DOHH2 (cell line): Measurements from ENCODE around the gene LEKR1.

ENCODE experiments used
- H3F3A ChIP-seq: fragments of 200-600 bp; sonication (generic), shearing (Covaris generic); 2 replicates; pipeline ENCODE4 v1.6.0; 2016; ENCODE audit warnings: antibody characterized with exemption, mild to moderate bottlenecking; ENCODE audit not compliant: control insufficient read depth, insufficient read depth
- H3K27ac ChIP-seq: fragments of 200-600 bp; sonication (generic); 2 replicates; pipeline ENCODE4 v1.5.1; 2014; ENCODE audit warnings: low read depth, mild to moderate bottlenecking, low read length, moderate library complexity
- H3K27me3 ChIP-seq: fragments of 200-600 bp; sonication (generic); 2 replicates; pipeline ENCODE4 v1.6.1; 2014; ENCODE audit warnings: mild to moderate bottlenecking, low read length, mixed read lengths; ENCODE audit not compliant: control insufficient read depth
- H3K36me3 ChIP-seq: fragments of 200-600 bp; sonication (generic); 2 replicates; pipeline ENCODE4 v1.6.1; 2014; ENCODE audit warnings: mild to moderate bottlenecking, low read length, moderate library complexity, mixed read lengths; ENCODE audit not compliant: control insufficient read depth
- H3K4me1 ChIP-seq: fragments of 200-600 bp; sonication (generic); 2 replicates; pipeline ENCODE4 v1.6.1; 2014; ENCODE audit warnings: mild to moderate bottlenecking, low read length, mixed read lengths; ENCODE audit not compliant: control insufficient read depth
- H3K4me2 ChIP-seq: fragments of 200-600 bp; sonication (generic); 2 replicates; pipeline ENCODE4 v1.6.0; 2014; ENCODE audit warnings: mild to moderate bottlenecking, low read length, moderate library complexity
- H3K4me3 ChIP-seq: fragments of 200-600 bp; sonication (generic); 2 replicates; pipeline ENCODE4 v1.5.1; 2014; ENCODE audit warnings: mild to moderate bottlenecking, low read length, mixed read lengths
- H3K79me2 ChIP-seq: fragments of 200-600 bp; sonication (generic); 2 replicates; pipeline ENCODE4 v1.6.1; 2014; ENCODE audit warnings: mild to moderate bottlenecking, low read length, mixed read lengths; ENCODE audit not compliant: control insufficient read depth
- H3K9me2 ChIP-seq: fragments of 200-600 bp; sonication (generic); replicated peaks from 2 replicates; pipeline ENCODE4 v1.6.1; 2014; ENCODE audit warnings: mild to moderate bottlenecking, low read length, mixed read lengths; ENCODE audit not compliant: control insufficient read depth
- H3K9me3 ChIP-seq: fragments of 200-600 bp; sonication (generic); 2 replicates; pipeline ENCODE4 v1.6.1; 2014; ENCODE audit warnings: antibody characterized with exemption, low read length, mixed read lengths; ENCODE audit not compliant: control insufficient read depth, insufficient read depth
- H4K20me1 ChIP-seq: fragments of 200-600 bp; sonication (generic); 2 replicates; pipeline ENCODE4 v1.6.0; 2014; ENCODE audit warnings: low read depth, mild to moderate bottlenecking, antibody characterized with exemption, low read length, moderate library complexity; ENCODE audit not compliant: control insufficient read depth, insufficient read depth
- EZH2phosphoT487 ChIP-seq: fragments of 200-600 bp; sonication (generic); IDR thresholded peaks from 2 replicates; pipeline ENCODE4 v1.6.1; 2017; ENCODE audit warnings: borderline replicate concordance, mild to moderate bottlenecking, antibody characterized with exemption, low read length, moderate library complexity, mixed read lengths
- TF ChIP-seq, protein P1 (sequence below): fragments of 200-600 bp; sonication (generic); IDR thresholded peaks from one replicate; pipeline ENCODE4 v1.5.1; 2014; ENCODE audit warnings: antibody characterized with exemption, mild to moderate bottlenecking, low read depth, low read length; ENCODE audit not compliant: poor library complexity, severe bottlenecking

LEKR1 gene

DNA sequence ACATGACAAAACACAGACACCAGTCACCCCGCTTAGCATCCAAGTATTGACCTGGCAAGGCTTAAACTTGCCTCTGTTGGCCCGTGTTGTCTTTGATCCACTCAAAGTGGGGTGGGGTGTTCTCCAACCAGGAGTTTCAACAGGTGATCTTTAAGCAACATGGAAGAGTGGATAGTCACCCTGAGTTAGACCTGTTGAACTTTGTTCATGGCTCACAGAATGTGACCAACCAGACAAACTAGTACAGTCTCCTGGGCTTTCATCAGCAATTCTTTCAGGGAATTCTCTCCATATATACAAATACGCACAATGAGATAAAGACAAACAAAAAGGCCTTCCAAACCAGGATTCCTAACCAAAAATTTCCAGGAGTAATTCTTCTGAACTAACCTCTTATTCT, 11.9 kb downstream of the LEKR1 start:
- Histone ChIP-seq H3K4me1 (peaks cover 12% of the 10 kb centered on the region), H3K4me2 (no peak overlapping the region), H3K27ac (no peak overlapping the region), H3K9me2 (no peaks in the 10 kb centered on the region), H3K36me3 (no peaks in the 10 kb centered on the region), H3K27me3 (no peaks in the 10 kb centered on the region), H3F3A (no peaks in the 10 kb centered on the region), H3K4me3 (no peak overlapping the region), H4K20me1 (no peaks in the 10 kb centered on the region), H3K79me2 (no peaks in the 10 kb centered on the region), H3K9me3 (no peaks in the 10 kb centered on the region)
- TF ChIP-seq, protein P1, sequence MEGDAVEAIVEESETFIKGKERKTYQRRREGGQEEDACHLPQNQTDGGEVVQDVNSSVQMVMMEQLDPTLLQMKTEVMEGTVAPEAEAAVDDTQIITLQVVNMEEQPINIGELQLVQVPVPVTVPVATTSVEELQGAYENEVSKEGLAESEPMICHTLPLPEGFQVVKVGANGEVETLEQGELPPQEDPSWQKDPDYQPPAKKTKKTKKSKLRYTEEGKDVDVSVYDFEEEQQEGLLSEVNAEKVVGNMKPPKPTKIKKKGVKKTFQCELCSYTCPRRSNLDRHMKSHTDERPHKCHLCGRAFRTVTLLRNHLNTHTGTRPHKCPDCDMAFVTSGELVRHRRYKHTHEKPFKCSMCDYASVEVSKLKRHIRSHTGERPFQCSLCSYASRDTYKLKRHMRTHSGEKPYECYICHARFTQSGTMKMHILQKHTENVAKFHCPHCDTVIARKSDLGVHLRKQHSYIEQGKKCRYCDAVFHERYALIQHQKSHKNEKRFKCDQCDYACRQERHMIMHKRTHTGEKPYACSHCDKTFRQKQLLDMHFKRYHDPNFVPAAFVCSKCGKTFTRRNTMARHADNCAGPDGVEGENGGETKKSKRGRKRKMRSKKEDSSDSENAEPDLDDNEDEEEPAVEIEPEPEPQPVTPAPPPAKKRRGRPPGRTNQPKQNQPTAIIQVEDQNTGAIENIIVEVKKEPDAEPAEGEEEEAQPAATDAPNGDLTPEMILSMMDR = no peak
- no peak for TF ChIP-seq EZH2phosphoT487

DNA sequence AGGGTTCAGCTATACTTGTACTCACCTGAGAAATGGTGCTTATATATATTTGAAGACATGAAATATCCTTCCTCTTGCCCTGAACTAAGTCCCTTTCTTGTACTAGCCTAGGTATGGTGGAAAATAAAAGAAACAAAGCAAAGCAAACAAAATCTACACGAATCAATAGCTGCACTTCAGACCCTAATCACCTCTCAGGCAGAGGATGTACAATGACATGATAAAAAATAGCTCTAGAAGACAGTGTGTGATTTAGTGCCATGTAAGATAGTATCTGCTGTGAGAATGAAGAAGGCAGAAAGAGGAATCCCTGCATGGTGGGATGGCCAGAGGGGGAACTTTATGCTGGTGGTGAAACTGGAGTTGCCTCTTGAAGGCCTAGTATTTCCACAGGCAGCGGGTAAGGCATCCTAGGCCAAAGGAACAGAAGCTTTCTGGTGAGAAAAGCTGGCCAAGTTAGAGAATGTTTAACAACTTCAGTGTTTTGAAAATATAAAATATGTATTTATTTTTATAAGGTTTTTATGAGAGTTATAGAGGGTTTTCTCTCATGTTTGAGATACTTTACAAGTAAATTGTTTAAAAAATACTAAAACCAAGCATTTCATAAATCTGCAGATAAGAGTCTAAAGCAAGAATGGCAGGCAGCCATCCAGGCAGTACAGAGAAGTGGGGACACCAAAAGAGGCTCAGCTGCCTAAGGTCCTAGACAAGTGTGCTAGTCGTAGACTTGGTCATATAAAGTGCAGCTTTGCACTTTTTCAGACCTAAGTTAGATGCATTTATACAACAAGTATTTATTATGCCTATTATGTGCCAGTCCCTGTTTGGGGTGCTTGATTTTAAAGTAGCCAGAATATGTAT, 14.9 kb downstream of the LEKR1 start:
- Histone ChIP-seq H3K4me2 (no peak overlapping the region), H3K9me2 (no peaks in the 10 kb centered on the region), H3K36me3 (no peaks in the 10 kb centered on the region), H3K27me3 (no peaks in the 10 kb centered on the region), H3F3A (no peaks in the 10 kb centered on the region), H3K4me3 (no peak overlapping the region), H3K9me3 (no peaks in the 10 kb centered on the region), H3K27ac (no peak overlapping the region), H4K20me1 (no peaks in the 10 kb centered on the region), H3K4me1 (peaks cover 5% of the 10 kb centered on the region; the same call in 1 of the 2 replicates), H3K79me2 (no peaks in the 10 kb centered on the region)
- TF ChIP-seq EZH2phosphoT487 = no peak
- TF ChIP-seq, protein P1 = no peak

DNA sequence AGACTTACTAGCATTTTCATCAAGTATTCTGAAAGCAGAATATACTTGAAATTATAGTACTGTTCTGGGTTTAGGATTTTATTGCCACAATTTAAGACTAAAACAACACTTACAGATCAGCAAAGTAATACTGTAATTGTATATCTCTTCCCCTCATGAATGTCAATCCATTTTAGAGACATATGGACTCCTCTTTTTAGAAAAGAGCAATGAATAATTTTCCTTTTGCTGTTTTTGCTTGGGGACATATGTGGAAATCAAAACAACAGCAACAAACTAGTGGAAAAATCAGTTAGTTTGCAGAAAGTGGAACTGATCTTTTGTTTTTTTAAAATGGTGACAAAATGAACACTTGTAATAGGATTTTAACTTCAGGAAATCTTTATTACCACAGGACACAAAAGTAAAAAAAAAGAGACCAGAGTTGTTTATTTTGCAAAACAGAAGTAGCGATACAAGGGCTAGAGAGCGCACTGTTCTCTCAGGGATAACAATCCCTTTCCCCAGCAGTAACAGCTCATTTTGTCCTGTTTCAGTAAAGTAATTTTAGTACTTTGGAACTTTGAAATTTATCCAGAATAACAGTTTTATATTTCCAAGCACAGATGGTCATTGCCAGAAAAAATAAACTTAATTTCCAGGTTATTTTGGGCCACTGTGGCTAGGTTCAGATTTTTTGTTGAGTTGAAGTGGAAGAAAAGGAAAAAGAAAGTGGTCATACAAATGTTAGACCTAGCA, 17.1 kb downstream of the LEKR1 start:
- no peak for TF ChIP-seq EZH2phosphoT487
- TF ChIP-seq, protein P1 = no peak
- Histone ChIP-seq H3K4me2 (no peak overlapping the region), H3K36me3 (no peaks in the 10 kb centered on the region), H3K4me3 (no peak overlapping the region), H3K9me3 (no peaks in the 10 kb centered on the region), H3K9me2 (no peaks in the 10 kb centered on the region), H3K27ac (no peak overlapping the region), H3K27me3 (no peaks in the 10 kb centered on the region), H3K4me1 (peaks cover 5% of the 10 kb centered on the region; the same call in 1 of the 2 replicates), H3F3A (no peaks in the 10 kb centered on the region), H3K79me2 (no peaks in the 10 kb centered on the region), H4K20me1 (no peaks in the 10 kb centered on the region)
